NCI-H1930 (cell line): ENCODE measurements around the gene PDE4D.

ENCODE experiments used
- DNase-seq, 2 experiments: peaks; one replicate each; lab custom pipeline; 2025; lab: John Stamatoyannopoulos, UW

The PDE4D gene

GRCh38 chr5:59655693-59656309 is 237.7 kb downstream of the PDE4D start:
- no peak for DNase-seq

GRCh38 chr5:59654691-59655090 is 238.8 kb downstream of the PDE4D start:
- no peak for DNase-seq

- no peak for DNase-seq
These were observed 241.1 kb downstream of the PDE4D start for GRCh38 chr5:59652449-59652848.

GRCh38 chr5:59648949-59649921 is 244.3 kb downstream of the PDE4D start:
- DNase-seq: no peak

- DNase-seq: no peak
These were observed 245.3 kb downstream of the PDE4D start for GRCh38 chr5:59648038-59648831.

GRCh38 chr5:59645380-59645779 is 248.1 kb downstream of the PDE4D start:
- DNase-seq: no peak

GRCh38 chr5:59640411-59640810 is 253.1 kb downstream of the PDE4D start:
- DNase-seq: no peak

GRCh38 chr5:59637884-59638580 is 255.5 kb downstream of the PDE4D start:
- no peak for DNase-seq

GRCh38 chr5:59629561-59629960 is 264.0 kb downstream of the PDE4D start:
- DNase-seq: no peak

GRCh38 chr5:59628062-59628828 is 265.3 kb downstream of the PDE4D start:
- no peak for DNase-seq

GRCh38 chr5:59624898-59625297 is 268.6 kb downstream of the PDE4D start:
- no peak for DNase-seq

GRCh38 chr5:59622848-59623247 is 270.7 kb downstream of the PDE4D start:
- no peak for DNase-seq

- DNase-seq: no peak
These were observed 272.0 kb downstream of the PDE4D start for GRCh38 chr5:59621477-59621876.

GRCh38 chr5:59620535-59621212 is 272.9 kb downstream of the PDE4D start:
- DNase-seq: no peak

GRCh38 chr5:59618644-59619043 is 274.9 kb downstream of the PDE4D start:
- no peak for DNase-seq

- DNase-seq: no peak
These were observed 276.2 kb downstream of the PDE4D start for GRCh38 chr5:59617186-59617771.

GRCh38 chr5:59616413-59616812 is 277.1 kb downstream of the PDE4D start:
- no peak for DNase-seq

GRCh38 chr5:59615272-59615671 is 278.3 kb downstream of the PDE4D start:
- DNase-seq: no peak

- no peak for DNase-seq
These were observed 283.8 kb downstream of the PDE4D start for GRCh38 chr5:59609501-59610265.
